HG03558 (cell line): ENCODE data around the gene STX16.
"Not testable (repeated sequence)": the region's sequence is repeated elsewhere in the genome, so short reads cannot be mapped to it uniquely, and the experiment has no call there.

Source experiments
- ATAC-seq: cut with Tn5 transposase; IDR thresholded peaks from one replicate; pipeline ENCODE4 v1.9.1; 2021; ENCODE audit warnings: moderate number of reproducible peaks; ENCODE audit not compliant: unreplicated experiment; ENCODE audit errors: extremely low read depth

The STX16 gene

DNA sequence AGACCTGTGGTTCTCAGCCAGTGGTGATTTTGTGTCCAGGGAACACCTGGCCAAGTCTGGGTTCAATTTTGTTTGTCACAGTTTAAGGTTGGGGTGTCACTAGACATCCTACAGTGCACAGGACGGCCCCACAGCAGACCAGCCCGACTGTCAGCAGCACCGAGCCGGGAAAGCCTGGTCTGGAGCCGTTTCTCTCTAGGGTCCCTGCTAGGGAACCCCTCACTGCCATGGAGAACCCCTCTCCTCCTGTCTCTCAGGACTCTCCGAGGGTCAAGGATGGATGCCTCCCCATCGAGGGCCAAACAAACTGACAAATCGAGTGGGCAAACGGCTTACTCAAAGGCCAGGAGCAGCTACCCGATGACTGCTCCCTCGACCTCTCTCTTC is 15.8 kb upstream of the STX16 start:
- no peak for ATAC-seq

DNA sequence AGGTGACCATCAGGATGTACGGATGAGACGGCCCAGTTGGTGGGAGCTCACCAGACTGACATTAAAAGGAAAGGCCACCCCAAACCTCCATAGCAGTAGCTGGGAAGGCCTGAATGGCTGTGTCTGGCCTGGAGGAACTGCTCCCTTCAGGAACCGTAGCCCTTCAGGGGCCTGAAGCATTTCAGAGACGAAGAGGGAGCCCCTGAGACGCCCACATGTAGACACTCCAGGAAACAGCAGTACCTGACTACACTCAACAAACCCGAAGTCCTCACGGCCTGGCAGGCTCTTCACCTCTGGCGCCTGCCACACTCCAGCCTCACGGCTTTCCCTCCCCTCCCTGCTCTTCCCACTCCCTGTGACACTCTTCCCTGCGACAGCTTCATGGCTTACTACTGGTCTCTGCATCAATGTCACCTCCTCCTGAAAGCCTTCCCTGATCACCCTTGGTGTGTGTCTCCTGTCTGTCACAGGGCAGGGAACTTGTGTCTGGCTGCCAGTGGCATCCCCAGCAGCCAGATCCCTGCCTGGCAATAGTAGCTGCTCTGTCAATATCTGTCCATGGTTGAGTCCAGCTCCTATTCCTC is 14.6 kb upstream of the STX16 start:
- no peak for ATAC-seq

DNA sequence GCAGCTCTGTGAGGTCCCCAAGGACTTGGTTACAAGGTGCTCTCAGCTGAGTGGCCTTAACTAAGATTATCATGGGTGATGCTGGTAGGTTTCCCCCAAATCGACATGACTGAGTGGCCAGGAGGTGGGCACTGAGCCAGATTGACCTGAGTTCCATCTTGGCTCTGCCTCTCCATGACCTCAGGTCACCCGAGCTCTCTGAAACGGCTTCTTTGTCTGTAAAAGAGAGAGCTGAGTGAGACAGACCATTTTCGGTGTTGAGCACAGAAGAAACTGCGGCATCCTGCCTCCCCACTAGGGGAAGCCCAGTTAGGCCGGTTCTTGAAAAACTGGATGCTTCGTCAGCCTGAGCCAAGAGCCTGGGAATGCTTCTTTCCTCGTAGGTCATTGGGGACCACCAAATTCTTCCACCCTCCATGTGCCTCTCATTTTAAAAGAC is 14.1 kb upstream of the STX16 start:
- ATAC-seq = no peak

DNA sequence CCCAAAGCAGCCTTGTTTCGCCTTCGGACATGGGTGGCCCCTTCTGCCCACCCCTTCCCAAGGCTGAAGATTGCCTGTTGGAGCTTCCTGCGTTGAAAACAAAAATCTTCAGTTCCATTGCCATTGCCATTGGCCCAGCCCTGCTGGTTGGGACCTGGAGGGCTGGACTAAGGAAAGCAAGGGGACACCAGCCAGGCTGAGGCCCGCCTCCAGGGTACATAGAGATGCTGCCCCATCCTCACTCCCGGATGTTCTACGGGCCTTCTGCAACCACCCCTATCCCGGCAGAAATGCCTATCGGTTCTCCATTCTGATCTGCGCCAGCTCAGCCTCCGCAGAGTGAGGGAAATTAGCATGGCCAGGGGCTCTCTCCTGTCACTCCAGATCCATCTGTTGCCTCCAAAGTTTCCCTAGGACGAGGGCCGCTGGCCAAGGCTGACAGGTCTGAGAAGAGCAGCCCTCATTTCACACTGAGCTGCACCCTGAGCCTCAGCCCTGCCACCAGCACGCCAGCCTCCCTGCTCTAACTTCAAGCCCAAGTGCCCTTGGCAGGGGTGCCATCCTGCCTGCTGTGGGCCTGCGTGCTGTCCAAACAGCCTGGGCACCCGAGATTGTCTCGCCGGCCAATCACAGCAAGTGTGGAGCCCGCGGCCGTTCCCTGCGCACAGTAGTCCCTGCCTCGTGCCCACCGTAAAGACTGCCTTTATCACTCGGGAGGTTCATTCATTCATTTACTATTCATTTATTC is 13.4 kb upstream of the STX16 start:
- no peak for ATAC-seq

DNA sequence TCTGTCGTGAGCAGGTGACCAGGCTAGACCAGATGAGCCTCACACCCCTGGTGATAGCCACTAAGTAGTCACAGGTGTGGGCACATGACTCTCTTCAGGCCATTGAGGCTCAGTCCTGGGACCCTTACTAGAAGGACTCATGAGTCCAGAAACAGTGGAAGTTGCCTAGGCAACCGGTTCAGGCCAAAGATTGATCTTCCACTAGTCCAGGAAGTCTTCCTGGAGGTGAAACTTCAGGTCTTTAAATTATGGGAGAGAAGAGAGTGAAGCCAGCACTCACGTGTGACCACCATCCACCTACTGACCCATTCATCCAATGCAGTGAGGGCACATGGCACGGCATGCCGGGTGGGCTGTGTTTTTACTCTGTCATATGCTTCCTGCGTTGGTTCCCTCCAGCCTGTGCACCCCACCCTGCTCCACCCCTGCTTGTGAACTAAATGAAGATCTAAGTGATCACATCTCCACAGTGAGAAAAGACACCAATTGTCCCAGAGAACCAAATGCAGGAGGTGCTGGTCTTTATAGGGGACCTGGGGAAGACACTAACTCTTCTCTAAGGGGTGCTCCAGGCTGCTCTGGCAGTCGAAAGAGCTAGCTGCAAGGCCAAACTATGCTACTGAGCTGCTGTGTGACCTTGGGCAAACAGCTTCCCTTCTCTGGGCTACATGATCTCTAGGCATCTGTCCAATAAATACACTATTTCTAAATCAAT is 12.5 kb upstream of the STX16 start:
- no peak for ATAC-seq

DNA sequence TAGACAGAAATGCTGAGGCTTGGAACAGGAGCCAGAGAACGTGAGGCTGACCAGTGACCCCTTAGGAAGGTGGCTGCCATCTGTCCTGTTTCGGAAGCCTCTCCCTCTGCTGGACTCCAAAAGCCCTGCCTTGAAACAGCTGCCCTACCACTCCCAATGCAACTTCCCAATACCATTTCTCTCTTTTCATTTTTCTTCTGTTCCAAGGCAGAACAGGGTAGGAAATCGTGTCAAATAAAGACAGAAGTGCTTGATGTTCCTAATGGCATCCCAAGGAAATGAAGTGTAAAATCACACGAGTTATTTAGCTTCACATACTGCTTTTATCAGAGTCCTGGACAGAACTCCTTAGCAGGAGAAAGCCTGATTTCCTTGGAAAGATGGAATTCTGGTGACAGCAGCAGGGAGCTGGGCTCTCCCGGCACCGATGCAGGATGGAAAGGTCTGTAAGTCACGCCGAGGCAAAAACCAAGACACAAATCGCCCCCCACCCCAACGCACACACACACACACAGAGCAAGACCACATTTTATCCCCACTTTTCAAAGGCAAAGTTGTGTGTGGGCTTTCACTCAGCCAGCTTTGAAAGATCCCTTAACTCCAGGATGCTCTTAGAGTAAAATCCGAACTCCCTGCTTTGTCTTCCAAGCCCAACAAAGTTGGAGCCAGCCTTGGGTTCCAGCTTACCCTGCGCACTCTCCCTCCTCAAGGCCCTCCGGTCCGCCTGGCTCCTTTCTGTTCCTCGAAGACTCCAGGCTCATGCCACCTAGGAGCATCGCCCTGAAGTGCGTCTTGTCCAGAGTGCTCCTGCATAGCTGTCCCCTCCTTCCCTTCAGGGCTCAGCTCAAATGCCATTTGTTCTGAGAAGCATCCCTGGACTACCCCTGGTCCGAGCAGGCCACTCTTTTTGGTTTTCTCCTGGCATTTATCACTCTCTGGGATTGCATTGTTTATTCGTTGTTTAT is 11.6 kb upstream of the STX16 start:
- no peak for ATAC-seq

DNA sequence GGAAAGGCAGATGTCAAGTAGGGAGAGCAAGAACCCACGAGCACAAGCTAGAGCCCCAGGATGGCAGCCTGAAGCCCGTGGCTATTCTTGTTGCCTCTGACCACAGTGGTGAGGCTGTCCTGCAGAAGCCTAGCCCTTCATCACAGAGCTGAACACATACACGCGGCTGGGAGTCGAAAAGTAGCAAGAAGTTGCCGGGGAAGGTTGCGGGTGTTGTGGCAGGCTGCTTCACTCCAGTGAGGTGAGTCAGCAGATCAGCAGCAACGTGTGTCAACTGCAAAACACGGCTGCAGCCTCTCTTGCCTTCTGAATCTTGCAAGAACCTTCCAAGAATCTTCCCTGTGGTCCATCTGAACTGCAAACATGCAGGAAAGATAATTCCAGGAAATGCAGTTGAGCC is 10.6 kb upstream of the STX16 start:
- ATAC-seq = no peak

DNA sequence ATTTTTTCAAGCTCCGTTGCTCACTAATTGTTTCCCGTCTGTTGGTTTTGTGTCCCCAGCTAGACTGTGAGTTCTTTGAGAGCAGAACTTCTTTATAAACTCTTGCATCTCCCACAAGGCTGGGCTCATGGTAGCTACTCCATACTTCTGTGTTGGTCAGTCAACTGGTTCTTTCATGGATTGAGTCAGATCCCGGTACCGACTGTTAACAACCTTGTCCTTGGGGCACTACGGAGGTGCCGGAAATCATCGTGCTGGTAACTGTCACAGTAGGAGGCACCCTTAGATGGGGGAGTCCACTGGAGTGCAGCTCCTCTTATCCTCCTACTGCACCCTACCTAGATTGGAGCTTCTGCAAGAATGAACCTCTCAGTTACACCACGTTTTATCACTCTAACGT is 8.6 kb upstream of the STX16 start:
- ATAC-seq = no peak

DNA sequence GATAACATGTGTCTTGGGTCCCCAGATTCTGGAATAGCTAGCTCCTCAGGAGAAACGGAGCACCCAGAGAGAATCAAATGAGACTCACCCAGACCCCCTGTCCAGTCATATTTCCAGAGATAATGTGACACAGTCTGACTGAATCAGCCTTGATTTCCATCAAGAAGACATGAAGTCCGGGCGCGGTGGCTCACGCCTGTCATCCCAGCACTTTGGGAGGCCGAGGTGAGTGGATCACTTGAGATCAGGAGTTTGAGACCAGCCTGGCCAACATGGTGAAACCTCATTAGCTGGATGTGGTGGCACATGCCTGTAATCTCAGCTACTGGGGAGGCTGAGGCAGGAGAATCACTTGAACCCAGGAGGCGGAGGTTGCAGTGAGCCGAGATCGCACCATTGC is 8.2 kb upstream of the STX16 start:
- not testable (repeated sequence) for ATAC-seq

DNA sequence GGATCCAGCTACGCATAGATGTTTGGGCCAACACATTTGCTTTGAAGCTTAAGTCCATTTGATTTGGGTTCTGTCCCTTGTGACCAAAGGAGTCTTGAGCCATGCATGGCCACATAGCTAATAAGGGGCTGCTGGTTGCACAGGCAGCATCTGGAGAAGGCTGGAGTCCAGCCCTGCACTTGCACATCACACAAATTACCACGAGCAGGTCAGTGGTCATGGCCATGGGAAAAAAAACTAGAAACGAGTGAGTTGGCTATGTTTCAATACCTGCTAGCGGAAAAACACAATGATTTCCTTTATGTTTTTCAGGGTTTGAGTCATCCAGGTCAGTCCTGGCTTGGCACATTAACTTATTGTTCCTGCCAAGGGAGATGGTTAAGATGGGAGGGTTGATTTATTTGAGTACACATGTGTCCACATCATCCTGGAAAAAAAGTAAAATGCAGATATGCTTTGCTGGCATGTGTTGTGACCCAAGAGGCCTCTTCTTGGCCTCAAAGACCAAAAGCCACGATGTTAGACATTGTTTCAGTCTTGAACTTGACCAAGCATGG is 5.6 kb upstream of the STX16 start:
- ATAC-seq = no peak

DNA sequence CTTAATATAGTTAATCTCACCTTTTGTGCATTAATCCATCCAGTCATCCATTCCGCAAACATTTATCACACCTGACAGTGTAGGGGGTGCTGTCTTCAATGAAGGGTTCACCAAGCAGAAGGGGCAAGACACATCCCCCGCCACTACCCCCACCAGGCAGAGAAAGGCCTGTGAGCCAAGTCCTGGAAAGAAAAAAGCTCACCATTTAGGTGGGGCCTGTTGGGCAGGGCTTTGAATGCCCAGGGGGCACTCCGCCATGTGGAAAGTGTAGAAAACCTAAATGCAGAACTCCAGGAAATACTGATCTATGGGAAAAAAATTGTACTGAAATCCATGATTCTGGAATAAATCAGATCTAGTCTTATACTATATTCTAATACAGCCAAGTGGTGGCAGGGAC is 4.8 kb upstream of the STX16 start:
- ATAC-seq = no peak

DNA sequence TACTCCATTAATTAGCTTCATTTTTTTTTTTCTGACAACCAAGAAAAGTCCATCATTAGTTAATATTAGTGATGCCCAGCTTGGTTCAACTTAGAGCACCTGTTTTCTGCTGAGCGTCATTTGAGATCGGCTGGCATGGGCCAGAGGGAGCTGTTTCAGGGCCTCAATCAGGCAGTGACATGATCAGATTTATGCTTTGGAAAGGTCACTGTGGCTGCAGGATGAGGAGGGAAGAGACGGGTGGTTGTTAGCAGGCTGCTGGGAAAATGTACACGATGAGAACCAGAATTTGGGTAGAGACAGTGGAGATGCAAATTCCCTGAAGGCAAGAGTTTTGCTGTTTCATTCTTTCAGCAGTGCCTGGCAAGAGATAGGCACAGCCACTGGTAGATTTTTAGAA is 4.4 kb upstream of the STX16 start:
- ATAC-seq = no peak

DNA sequence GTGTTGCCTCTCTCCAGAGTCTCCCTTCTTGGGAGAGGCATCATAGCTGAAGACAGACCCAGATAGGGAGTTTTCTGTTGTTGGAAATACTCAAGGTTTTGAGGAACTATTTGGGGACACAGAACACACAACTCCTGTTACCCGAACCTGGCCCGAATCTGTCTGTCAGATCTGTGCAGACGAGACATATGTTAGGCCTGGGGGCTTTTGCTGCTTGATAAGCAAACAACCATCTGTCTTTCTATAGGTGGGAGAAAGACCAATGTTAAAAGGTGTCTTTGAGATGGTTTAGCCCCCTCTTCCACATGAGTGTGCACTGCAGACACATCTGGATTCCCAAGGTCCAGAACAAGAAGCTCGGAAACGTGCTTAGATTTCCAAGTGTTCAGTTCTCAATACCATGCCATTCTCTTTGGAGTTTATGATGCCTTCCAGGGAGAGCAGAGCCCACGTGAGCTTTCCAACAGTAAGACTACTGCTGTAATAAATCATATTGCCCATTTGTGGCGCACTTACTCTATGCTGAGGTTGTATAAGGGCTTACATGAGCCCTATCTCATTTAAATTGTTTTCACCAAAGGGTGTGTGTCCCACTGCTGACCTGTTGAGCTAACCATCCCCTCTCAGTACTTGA is 3.8 kb upstream of the STX16 start:
- no peak for ATAC-seq

DNA sequence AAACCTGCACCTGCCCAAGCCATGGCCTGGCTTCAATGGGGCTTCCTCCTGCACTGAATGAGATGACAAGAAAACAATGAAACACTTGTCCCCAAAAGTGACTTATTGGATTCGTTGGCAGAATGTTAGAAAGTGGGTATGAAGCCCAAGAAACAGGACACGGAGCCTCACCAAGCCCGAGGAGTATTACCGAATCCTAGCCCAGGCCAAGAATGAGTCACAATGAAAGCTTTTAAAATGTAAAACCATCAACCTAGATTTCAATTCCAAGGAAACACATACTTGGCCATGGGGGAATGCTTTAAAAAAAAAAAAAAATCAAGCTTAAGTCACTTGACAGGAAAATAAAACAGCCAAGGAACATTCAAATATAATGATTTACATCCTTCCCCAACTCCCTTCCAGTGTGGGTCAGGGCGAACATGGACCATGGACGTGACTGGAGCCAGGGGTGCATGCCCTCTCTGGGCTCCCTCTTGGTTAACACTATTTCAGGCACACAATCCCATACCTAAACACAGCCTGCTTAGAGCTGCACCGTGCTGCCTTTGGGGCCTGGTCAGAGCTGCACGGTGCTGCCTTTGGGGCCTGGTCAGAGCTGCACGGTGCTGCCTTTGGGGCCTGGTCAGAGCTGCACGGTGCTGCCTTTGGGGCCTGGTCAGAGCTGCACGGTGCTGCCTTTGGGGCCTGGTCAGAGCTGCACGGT is 3.1 kb upstream of the STX16 start:
- no peak for ATAC-seq

DNA sequence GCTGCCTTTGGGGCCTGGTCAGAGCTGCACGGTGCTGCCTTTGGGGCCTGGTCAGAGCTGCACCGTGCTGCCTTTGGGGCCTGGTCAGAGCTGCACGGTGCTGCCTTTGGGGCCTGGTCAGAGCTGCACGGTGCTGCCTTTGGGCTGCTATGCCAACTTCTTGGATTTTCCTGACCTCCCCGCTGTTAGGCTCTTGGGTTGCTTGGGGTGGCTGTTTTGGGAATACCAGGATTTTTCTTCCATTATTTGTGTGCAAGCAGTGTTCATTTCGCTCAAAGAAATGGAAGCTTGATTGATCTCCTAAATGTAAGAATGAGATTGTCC is 2.6 kb upstream of the STX16 start:
- not testable (repeated sequence) for ATAC-seq

DNA sequence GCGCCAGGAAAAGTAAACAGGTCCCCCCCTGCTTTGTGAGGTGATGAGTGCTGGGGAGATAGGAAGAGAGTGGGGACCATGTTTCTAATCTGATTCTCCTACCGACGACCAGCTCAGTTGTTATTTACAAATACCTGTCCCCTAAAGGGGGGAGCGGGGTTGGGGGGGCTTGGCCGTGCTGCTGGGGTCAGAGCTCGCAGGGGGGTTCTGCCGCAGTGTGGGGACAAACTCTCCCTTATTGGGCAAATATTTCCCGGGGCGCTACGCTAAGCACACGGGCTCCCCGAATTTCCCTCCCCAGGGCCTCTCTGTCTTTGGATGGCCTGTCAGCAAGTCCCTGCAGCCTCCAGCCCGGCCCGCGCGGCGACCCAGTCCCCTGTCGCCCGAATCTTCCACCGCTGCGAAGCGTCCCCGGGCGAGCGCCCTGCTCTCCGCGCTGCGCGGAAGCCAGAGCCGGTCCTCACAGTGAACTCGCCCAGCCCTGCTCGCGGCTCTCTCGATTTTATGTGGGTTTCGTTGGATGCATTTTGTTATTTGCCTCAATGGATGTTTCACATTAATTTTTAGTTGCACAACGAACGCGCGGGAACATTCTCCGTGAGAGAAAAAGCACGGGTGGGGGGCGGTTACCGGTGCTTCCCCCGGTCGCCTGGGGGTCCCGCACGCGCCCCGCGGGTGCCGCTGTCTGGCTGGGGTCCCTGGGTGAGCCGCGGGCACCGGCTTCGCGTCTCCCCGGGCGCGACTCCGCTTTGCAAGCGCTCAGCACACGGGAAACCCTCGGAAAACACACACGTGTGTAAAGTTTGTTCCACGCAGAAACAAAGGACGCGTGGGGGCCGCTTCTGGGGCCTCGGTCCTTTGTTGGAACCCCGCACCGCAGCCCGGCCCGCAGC is 1.5 kb upstream of the STX16 start:
- ATAC-seq = no peak

DNA sequence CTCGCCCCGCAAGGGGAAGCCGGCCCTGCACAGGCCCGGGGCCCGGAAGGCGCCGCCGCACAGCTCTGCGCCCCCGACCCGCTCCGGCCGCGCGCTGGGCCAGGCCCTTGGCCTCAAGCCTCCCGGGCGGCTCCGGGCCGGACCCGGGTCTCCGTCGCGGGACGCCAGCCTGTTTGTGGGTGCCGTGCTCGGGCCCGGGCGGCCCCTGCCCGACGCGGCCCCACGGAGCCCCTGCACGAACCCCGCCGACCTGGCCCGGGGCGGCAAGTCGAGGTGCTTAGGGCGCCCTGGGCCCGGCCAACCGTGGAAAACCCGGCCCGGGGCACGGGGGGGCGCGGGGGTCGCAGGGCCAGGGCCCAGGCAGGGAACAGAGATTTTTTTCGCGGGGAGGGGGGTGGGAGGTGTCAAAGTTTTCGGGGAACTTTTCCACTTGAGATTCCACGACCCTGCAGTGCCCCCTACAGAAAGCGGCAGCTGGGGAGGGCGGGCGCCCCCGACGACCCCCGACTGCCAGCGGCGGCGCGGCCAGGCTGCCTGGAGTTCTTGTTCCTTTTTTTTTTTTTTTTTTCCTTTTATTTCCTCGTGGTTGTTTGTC is 805 bp upstream of the STX16 start:
- no peak for ATAC-seq

DNA sequence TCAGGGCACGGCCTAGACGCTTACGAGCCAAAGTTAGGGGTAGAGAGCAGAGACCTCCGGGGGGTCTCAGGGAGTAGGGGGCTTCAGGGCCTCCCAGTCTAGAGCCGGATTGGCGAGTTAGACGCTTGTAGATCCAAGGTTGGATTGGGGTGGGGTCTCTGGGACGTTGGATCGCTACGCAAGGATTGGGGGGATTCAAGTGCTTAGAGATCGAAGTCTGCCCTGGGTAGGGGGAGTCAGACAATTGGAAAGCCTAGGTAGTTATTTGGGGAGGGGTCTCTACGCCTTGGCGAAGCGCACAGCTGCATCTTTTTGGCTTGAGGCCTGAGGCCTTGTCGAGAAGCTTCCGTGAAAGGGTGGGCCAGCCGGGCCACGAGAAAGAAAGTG is 469 bp downstream of the STX16 start:
- no peak for ATAC-seq
